AG09309 (cell line): ENCODE measurements around the gene ART5.

ENCODE experiments used
- DNase-seq: peaks from one replicate; pipeline ENCODE4 v3.0.0-alpha.2; 2010; ENCODE audit warnings: low read depth
- H3K4me3 ChIP-seq: 2 replicates; pipeline ENCODE4 v1.5.1; 2011; ENCODE audit warnings: mild to moderate bottlenecking, low read depth, low read length, moderate library complexity; ENCODE audit not compliant: control insufficient read depth
- TF ChIP-seq, protein P1 (sequence below): IDR thresholded peaks from 2 replicates; pipeline ENCODE4 v1.5.1; 2011; ENCODE audit warnings: mild to moderate bottlenecking, low read depth, low read length, inconsistent platforms; ENCODE audit not compliant: insufficient read depth, control insufficient read depth; ENCODE audit errors: missing control alignments

The ART5 gene

GRCh38 chr11:3666023-3666530 is 24.3 kb upstream of the ART5 start:
- TF ChIP-seq, protein P1, sequence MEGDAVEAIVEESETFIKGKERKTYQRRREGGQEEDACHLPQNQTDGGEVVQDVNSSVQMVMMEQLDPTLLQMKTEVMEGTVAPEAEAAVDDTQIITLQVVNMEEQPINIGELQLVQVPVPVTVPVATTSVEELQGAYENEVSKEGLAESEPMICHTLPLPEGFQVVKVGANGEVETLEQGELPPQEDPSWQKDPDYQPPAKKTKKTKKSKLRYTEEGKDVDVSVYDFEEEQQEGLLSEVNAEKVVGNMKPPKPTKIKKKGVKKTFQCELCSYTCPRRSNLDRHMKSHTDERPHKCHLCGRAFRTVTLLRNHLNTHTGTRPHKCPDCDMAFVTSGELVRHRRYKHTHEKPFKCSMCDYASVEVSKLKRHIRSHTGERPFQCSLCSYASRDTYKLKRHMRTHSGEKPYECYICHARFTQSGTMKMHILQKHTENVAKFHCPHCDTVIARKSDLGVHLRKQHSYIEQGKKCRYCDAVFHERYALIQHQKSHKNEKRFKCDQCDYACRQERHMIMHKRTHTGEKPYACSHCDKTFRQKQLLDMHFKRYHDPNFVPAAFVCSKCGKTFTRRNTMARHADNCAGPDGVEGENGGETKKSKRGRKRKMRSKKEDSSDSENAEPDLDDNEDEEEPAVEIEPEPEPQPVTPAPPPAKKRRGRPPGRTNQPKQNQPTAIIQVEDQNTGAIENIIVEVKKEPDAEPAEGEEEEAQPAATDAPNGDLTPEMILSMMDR, result no peak
- H3K4me3 ChIP-seq, result no peak overlapping the region
- DNase-seq, result no peak

GRCh38 chr11:3665336-3666022 is 23.7 kb upstream of the ART5 start:
- no peak for DNase-seq
- H3K4me3 ChIP-seq, result no peak overlapping the region
- TF ChIP-seq, protein P1, result no peak

DNA sequence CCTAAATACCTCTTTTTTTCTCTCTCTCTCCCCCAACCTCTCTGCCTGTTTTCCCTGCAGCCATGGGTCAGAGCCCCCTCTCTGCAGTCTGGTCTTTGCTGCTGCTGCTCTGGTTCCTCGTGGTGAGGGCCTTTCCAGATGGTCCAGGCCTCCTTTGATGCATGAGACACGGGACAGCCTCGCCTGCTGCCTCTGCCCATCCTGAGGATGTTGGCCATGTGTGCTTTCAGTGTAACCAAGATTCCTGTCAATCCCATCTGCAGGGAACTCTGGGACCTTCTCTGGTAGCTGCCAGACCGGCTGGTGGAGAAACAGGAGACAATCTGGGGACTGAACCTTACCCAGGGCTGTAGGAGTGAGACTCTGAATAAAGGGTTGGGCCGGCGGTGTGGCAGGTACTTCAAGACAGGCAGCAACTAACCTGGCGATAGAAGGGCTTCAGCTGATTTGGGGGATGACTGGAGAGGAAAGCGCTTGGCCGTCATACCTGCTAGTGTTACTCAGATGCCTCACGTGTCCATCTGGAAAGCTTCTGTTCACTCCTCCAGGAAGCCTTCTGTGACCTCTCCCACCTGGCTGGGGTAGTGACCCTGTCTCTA is 22.3 kb upstream of the ART5 start:
- no peak for DNase-seq
- H3K4me3 ChIP-seq, result no peak overlapping the region
- TF ChIP-seq, protein P1, result no peak

- no peak for DNase-seq
- H3K4me3 ChIP-seq, result no peak overlapping the region
- TF ChIP-seq, protein P1, result no peak
These were observed 21.1 kb upstream of the ART5 start for GRCh38 chr11:3662856-3663255.

DNA sequence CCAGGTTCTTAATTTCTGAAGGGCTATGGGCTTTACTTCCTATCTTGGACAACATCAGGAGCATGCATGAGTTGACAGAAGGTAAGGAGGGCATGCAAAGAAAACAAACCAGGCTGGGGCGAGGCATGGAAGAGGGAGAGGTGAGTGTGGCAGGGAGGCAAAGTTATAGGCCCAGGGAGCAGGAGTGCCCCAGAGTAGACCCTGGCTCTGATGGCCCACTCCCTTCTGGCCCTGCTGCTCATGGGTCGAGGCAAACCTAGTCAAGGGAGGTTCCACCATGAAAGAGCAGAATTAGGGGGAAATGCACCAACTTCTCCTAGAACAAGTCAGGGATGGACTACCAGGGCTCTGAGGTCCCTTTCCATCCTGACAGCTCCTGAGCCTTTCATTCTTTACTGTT is 19.2 kb upstream of the ART5 start:
- TF ChIP-seq, protein P1, result no peak
- DNase-seq, result no peak
- H3K4me3 ChIP-seq, result no peak overlapping the region

DNA sequence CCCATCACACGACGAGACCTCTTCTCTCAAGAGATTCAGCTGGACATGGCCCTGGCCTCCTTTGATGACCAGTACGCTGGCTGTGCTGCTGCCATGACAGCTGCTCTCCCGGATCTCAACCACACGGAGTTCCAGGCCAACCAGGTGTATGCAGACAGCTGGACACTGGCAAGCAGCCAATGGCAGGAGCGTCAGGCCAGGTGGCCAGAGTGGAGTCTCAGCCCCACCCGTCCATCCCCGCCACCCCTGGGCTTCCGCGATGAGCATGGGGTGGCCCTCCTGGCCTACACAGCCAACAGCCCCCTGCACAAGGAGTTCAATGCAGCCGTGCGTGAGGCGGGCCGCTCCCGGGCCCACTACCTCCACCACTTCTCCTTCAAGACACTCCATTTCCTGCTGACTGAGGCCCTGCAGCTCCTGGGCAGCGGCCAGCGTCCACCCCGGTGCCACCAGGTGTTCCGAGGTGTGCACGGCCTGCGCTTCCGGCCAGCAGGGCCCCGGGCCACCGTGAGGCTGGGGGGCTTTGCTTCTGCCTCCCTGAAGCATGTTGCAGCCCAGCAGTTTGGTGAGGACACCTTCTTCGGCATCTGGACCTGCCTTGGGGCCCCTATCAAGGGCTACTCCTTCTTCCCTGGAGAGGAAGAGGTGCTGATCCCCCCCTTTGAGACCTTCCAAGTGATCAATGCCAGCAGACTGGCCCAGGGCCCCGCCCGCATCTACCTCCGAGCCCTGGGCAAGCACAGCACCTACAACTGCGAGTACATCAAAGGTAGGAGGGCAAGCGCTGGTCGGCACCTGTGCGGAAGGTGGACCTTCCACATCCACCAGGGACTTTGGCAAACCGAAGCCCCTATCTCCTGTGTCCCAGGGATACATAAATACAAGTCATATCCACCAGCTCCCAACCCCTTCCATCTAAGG is 18.1 kb upstream of the ART5 start:
- no peak overlapping the region for H3K4me3 ChIP-seq
- TF ChIP-seq, protein P1, result no peak
- DNase-seq, result no peak
